ENCODE measurements around the gene KBTBD2.
"Not testable (repeated sequence)": the region's sequence is repeated elsewhere in the genome, so short reads cannot be mapped to it uniquely, and the experiment has no call there.

KBTBD2 gene

DNA sequence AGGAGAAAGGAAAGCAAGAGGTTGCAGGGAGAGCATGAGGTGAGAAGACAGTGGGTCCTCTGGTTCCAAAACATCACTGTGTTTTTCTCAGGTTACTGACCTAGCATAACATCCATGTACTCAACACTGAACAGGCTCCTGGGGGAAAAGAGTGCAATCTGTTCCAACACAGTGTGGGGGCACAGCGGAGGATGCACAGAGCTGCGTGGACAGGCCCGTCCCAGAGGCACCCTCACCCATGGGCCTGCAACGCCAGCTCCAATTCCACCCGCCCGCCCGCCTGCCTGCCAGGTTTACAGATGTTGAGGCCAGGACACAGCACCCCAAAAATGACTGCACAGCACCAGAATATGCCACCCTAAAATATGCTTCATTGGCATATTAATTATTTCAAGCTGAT, 38.8 kb upstream of the KBTBD2 start:
- no peaks in the 10 kb centered on the region for H3K4me1 Mint-ChIP-seq
- no peaks in the 10 kb centered on the region for H3K27me3 Mint-ChIP-seq (ENCODE audit: low read depth)
- no peak for TF ChIP-seq CTCF (IDR thresholded peaks at IDR 0.05; ENCODE audit: unreplicated experiment in 3 of 3)
- no peaks in the 10 kb centered on the region for H3K9me3 Mint-ChIP-seq
- peaks cover 64% of the 10 kb centered on the region for H3K36me3 Mint-ChIP-seq (ENCODE audit: low read depth)
- H3K4me3 Mint-ChIP-seq: no peak overlapping the region
- H3K27ac Mint-ChIP-seq: no peak overlapping the region

- Mint-ChIP-seq H3K27me3 (ENCODE audit: low read depth) (no peaks in the 10 kb centered on the region), H3K36me3 (ENCODE audit: low read depth) (peaks cover 72% of the 10 kb centered on the region), H3K4me1 (no peaks in the 10 kb centered on the region), H3K27ac (no peak overlapping the region), H3K9me3 (no peaks in the 10 kb centered on the region), H3K4me3 (no peak overlapping the region)
- no peak for TF ChIP-seq CTCF (IDR thresholded peaks at IDR 0.05; ENCODE audit: unreplicated experiment in 3 of 3)
Measured at GRCh38 chr7:32929430-32930143, 38.0 kb upstream of the KBTBD2 start.

DNA sequence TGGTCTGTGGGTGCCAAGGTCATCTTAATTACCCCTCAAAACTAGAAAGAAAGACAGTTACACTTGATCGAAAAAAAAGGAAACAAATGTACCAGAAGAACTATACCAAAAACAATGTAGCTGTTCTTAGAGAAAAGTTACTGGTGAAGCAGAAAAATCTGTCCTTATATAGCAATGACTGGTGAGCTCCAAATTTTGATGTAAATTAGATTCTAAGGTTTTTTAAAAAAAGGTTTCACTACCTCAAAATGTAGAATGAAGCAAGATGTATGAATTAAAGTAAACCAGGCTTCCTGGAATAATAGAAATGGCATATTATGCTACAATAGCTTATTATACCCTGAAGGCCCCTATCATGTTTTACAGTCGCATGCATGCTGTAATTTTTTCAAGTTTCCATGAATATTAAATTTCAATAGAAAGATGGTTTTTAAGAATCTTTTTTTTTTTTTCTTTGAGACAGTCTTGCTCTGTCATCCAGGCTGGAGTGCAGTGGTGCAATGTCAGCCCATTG, 37.3 kb upstream of the KBTBD2 start:
- Mint-ChIP-seq H3K4me1 (no peaks in the 10 kb centered on the region), H3K27me3 (ENCODE audit: low read depth) (no peaks in the 10 kb centered on the region), H3K36me3 (ENCODE audit: low read depth) (peaks cover 73% of the 10 kb centered on the region), H3K9me3 (no peaks in the 10 kb centered on the region), H3K4me3 (no peak overlapping the region), H3K27ac (no peak overlapping the region)
- TF ChIP-seq CTCF (IDR thresholded peaks at IDR 0.05; ENCODE audit: unreplicated experiment in 3 of 3): no peak

- H3K4me1 Mint-ChIP-seq: no peaks in the 10 kb centered on the region
Measured at GRCh38 chr7:32921896-32922295, 30.3 kb upstream of the KBTBD2 start.

DNA sequence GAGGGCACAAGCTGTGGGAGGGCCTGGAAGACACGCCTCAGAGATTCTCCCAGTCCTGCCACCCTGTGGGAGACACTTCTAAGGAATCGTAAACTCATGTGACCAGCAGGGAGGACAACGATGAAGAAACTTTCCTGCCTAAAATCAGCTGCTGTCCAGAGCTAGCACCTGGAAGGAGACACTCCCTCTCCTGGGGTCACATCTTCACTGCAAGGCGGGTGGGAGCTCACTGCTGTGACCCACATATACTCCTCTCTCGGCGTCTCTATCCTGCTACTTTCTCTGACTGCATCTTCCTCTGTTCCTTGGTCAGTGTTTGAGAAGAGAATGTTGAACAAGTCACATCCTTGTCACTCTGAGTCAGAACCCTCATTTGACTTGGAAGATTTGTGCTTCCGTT, 25.4 kb upstream of the KBTBD2 start:
- peaks cover 67% of the 10 kb centered on the region for H3K36me3 Mint-ChIP-seq (ENCODE audit: low read depth)
- not testable (repeated sequence) for H3K27ac Mint-ChIP-seq; H3K27me3 Mint-ChIP-seq (ENCODE audit: low read depth); H3K9me3 Mint-ChIP-seq; H3K4me3 Mint-ChIP-seq; H3K4me1 Mint-ChIP-seq

More at GRCh38 chr7:32921896-32922295, 30.3 kb upstream of the KBTBD2 start:
- H3K27ac Mint-ChIP-seq: no peak overlapping the region
- no peak overlapping the region for H3K4me3 Mint-ChIP-seq
- no peak for TF ChIP-seq CTCF (IDR thresholded peaks at IDR 0.05; ENCODE audit: unreplicated experiment in 3 of 3)
- H3K9me3 Mint-ChIP-seq: no peaks in the 10 kb centered on the region
- no peaks in the 10 kb centered on the region for H3K27me3 Mint-ChIP-seq (ENCODE audit: low read depth)
- H3K36me3 Mint-ChIP-seq (ENCODE audit: low read depth): peaks cover 60% of the 10 kb centered on the region

DNA sequence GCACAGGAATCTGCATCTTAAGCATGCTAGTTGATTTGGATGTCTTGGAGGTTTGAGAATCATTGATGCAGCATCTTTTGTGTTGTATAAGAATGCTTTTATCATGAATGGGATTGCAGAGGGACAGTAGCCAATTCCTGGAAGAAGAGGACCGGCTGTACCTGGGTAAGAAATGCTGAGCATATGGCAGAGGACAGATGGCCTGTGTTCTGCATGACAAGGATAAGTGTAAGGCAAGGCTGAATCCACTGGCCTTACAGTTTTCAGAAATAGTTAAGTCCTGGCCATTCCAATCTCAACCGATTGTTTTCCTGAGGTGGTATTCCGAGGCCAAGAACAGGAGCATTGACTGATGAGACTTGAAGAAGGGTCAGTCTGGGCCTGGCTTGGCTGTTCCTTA, 24.4 kb upstream of the KBTBD2 start:
- TF ChIP-seq CTCF (IDR thresholded peaks at IDR 0.05; ENCODE audit: unreplicated experiment in 3 of 3): no peak
- Mint-ChIP-seq H3K4me3 (no peak overlapping the region), H3K27me3 (ENCODE audit: low read depth) (no peaks in the 10 kb centered on the region), H3K4me1 (no peaks in the 10 kb centered on the region), H3K36me3 (ENCODE audit: low read depth) (peaks cover 63% of the 10 kb centered on the region), H3K27ac (no peak overlapping the region), H3K9me3 (no peaks in the 10 kb centered on the region)
